ENCODE data around the gene SAMD3.
"Not testable (repeated sequence)": the region's sequence is repeated elsewhere in the genome, so short reads cannot be mapped to it uniquely, and the experiment has no call there.

The SAMD3 gene

GRCh38 chr6:130127195-130127594, 95.6 kb downstream of the SAMD3 start:
- no peak for DNase-seq

GRCh38 chr6:130122243-130122642, 100.5 kb downstream of the SAMD3 start:
- DNase-seq, result no peak

GRCh38 chr6:130120731-130121130, 102.0 kb downstream of the SAMD3 start:
- DNase-seq, result no peak

DNA sequence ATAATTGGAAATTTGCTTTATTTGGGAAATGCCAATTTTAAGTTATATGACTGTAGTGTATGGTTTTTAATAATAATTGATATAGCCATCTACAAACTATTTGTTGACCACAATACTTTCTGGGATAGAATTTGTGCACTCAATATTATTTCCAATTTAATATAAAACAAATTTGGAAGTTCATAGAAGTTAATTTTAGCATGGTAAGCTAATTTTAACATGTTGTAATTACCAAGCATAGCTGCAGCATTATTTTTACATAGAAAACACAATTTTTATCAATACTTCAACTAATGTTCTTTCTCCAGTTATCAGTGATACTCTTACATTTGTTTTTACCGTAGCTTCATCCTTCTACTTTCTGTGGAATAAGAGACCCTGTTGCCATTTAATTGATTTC, 103.5 kb downstream of the SAMD3 start:
- DNase-seq, result no peak

GRCh38 chr6:130118236-130118635, 104.5 kb downstream of the SAMD3 start:
- DNase-seq, result no peak

GRCh38 chr6:130117187-130117701, 105.5 kb downstream of the SAMD3 start:
- not testable (repeated sequence) for DNase-seq

GRCh38 chr6:130116273-130116672, 106.5 kb downstream of the SAMD3 start:
- DNase-seq, result no peak

- no peak for DNase-seq
Measured at GRCh38 chr6:130115036-130115435, 107.7 kb downstream of the SAMD3 start.

GRCh38 chr6:130113201-130113710, 109.5 kb downstream of the SAMD3 start:
- DNase-seq, result no peak

- DNase-seq, result no peak
Measured at GRCh38 chr6:130111031-130111430, 111.7 kb downstream of the SAMD3 start.

- DNase-seq, result no peak
Measured at GRCh38 chr6:130107710-130108109, 115.0 kb downstream of the SAMD3 start.

GRCh38 chr6:130105996-130106704, 116.6 kb downstream of the SAMD3 start:
- no peak for DNase-seq

GRCh38 chr6:130099119-130099518, 123.6 kb downstream of the SAMD3 start:
- DNase-seq, result no peak

GRCh38 chr6:130098317-130098716, 124.4 kb downstream of the SAMD3 start:
- no peak for DNase-seq
